ENCODE results near the gene STRC. TPM values are rescaled to one million over a fixed set of nuclear protein-coding genes. Genes with fewer than 3 reads are reported as not detected.

The STRC gene
- total and polyA plus RNA-seq, 2 experiments from 2014 or later, result under 0.01 to 0.08 TPM

DNA sequence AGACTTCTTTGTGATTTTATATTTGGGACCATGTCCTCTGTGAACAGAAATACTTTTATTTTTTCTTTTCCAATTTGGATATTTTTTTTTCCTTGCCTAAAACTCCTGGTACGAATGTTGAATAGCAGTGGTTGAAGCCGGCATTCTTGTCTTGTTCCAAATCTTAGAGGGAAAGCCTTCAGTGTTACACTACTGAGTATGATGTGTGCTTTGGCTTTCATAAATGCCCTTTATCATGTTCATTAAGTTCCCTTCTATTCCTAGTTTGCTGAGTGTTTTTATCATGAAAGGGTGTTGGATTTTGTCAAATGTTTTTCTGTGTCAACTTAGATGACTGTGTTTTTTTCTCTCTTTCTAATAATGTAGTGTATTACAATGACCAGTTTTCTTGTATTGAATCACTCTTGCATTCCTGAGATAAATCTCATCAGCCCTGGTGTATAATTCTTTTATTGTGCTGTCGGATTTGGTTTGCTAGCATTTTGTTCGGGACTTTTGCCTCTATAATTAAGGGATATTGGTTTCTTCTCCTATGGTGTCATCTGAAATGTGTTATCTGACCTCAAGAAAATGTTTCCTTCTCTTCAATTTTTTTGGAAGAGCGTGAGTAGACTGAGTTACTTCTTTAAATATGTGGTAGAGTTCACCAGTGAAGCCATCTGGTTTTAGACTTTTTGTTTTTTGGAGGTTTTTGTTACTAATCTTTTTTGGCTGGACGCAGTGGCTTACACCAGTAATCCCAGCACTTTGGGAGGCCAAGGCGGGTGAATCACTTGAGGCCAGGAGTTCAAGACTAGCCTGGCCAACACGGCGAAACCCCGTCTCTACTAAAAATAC is 67.9 kb downstream of the STRC start:
- Histone ChIP-seq H3K9ac (peak overlapping the region; percentile 60), H4K20me1 (ENCODE audit: insufficient read depth) (no peaks in the 10 kb centered on the region)
- in situ Hi-C loops (cut with MboI), result no loop called here

More for the DNA sequence above, 67.9 kb downstream of the STRC start:
- H3K27ac ChIP-seq, result peak overlapping the region; percentile 80
- H3K4me2 ChIP-seq (ENCODE audit: unreplicated experiment), result peak overlapping the region; percentile 61
- peak overlapping the region; percentile 47 for H3K4me3 ChIP-seq
- peaks cover 8% of the 10 kb centered on the region for H3K4me1 ChIP-seq (ENCODE audit: insufficient read depth)
- no peaks in the 10 kb centered on the region for H3K27me3 ChIP-seq (replicated peaks; ENCODE audit: insufficient read depth)
- H3K79me2 ChIP-seq (ENCODE audit: insufficient read depth), result no peaks in the 10 kb centered on the region
- 2 to 3% methylated on average over 10 of the region's 10 CpGs for WGBS, 2 experiments (ENCODE audit: low coverage in 1 of 2, low lambda C conversion rate in 2 of 2, missing lambda C conversion rate in 2 of 2)
- peaks cover 3% of the 10 kb centered on the region; the same call in 1 of the 2 replicates for H3K36me3 ChIP-seq (ENCODE audit: low read depth)
- H3K9me3 ChIP-seq (ENCODE audit: low read depth), result no peaks in the 10 kb centered on the region
- H3K9me2 ChIP-seq (ENCODE audit: insufficient read depth), result no peaks in the 10 kb centered on the region
- peak; percentile 86 for DNase-seq
- H3F3A ChIP-seq (ENCODE audit: insufficient read depth), result peaks cover 20% of the 10 kb centered on the region
- H2AFZ ChIP-seq, result peak overlapping the region; percentile 58
- TF ChIP-seq EZH2phosphoT487 (IDR thresholded peaks at IDR 0.05; ENCODE audit: insufficient read depth, low read depth) (no peak), EZH2 (IDR thresholded peaks at IDR 0.05; ENCODE audit: insufficient read depth, poor library complexity, severe bottlenecking) (no peak)

Small RNA genes lying within 50 kb of the gene (small RNA-seq; reads per million reads assigned to genes)
- not detected for gene PDIA3P2 (ENCODE audit: low read depth, low replicate concordance)
- not detected for gene RNU6-554P (ENCODE audit: low read depth, low replicate concordance)
- not detected for gene RNU6-610P (ENCODE audit: low read depth, low replicate concordance)

Other genes with a start within 250 kb of the STRC start
- gene ZSCAN29, start 247.8 kb downstream of the STRC start, total RNA-seq (2014; rRNA removed; shearing (Covaris generic)), result 11.6 and 18.7 TPM in 2 replicates
- 5.8 and 6.0 TPM in 2 replicates for gene ZSCAN29, start 247.8 kb downstream of the STRC start, polyA plus RNA-seq (2016; fragmentation: Nextera tagmentation; extraction: Ambion mirVana)
- gene TUBGCP4, start 247.7 kb downstream of the STRC start, total RNA-seq (2014; rRNA removed; shearing (Covaris generic)), result 3.7 and 6.3 TPM in 2 replicates
- 12.6 and 13.1 TPM in 2 replicates for gene TUBGCP4, start 247.7 kb downstream of the STRC start, polyA plus RNA-seq (2016; fragmentation: Nextera tagmentation; extraction: Ambion mirVana)
- 46.4 and 56.8 TPM in 2 replicates for gene TP53BP1, start 125.6 kb downstream of the STRC start, total RNA-seq (2014; rRNA removed; shearing (Covaris generic))
- 20.1 and 20.4 TPM in 2 replicates for gene TP53BP1, start 125.6 kb downstream of the STRC start, polyA plus RNA-seq (2016; fragmentation: Nextera tagmentation; extraction: Ambion mirVana)
- gene MAP1A, start 101.2 kb downstream of the STRC start, total RNA-seq (2014; rRNA removed; shearing (Covaris generic)), result 61.9 and 62.2 TPM in 2 replicates
- 30.3 and 31.5 TPM in 2 replicates for gene MAP1A, start 101.2 kb downstream of the STRC start, polyA plus RNA-seq (2016; fragmentation: Nextera tagmentation; extraction: Ambion mirVana)
- gene PPIP5K1, start 28.6 kb downstream of the STRC start, total RNA-seq (2014; rRNA removed; shearing (Covaris generic)), result 8.0 and 13.1 TPM in 2 replicates
- gene PPIP5K1, start 28.6 kb downstream of the STRC start, polyA plus RNA-seq (2016; fragmentation: Nextera tagmentation; extraction: Ambion mirVana), result 7.0 and 8.2 TPM in 2 replicates
- not detected in 2 replicates for gene CKMT1B, start 24.8 kb downstream of the STRC start, total RNA-seq (2014; rRNA removed; shearing (Covaris generic))
- not detected in 2 replicates for gene CKMT1B, start 24.8 kb downstream of the STRC start, polyA plus RNA-seq (2016; fragmentation: Nextera tagmentation; extraction: Ambion mirVana)
- gene CATSPER2, start 30.0 kb upstream of the STRC start, total RNA-seq (2014; rRNA removed; shearing (Covaris generic)), result 0.38 TPM in 1 of 2 replicates, not detected in the other
- gene CATSPER2, start 30.0 kb upstream of the STRC start, polyA plus RNA-seq (2016; fragmentation: Nextera tagmentation; extraction: Ambion mirVana), result 1.2 and 1.7 TPM in 2 replicates
- not detected in 2 replicates for gene CKMT1A, start 75.1 kb upstream of the STRC start, total RNA-seq (2014; rRNA removed; shearing (Covaris generic))
- gene CKMT1A, start 75.1 kb upstream of the STRC start, polyA plus RNA-seq (2016; fragmentation: Nextera tagmentation; extraction: Ambion mirVana), result not detected in 2 replicates
- gene PDIA3, start 127.6 kb upstream of the STRC start, total RNA-seq (2014; rRNA removed; shearing (Covaris generic)), result 215 and 224 TPM in 2 replicates
- 1,087 and 1,111 TPM in 2 replicates for gene PDIA3, start 127.6 kb upstream of the STRC start, polyA plus RNA-seq (2016; fragmentation: Nextera tagmentation; extraction: Ambion mirVana)
- gene ELL3, start 158.2 kb upstream of the STRC start, total RNA-seq (2014; rRNA removed; shearing (Covaris generic)), result 5.2 and 6.4 TPM in 2 replicates
- gene ELL3, start 158.2 kb upstream of the STRC start, polyA plus RNA-seq (2016; fragmentation: Nextera tagmentation; extraction: Ambion mirVana), result 1.4 and 1.5 TPM in 2 replicates
- gene SERF2, start 173.5 kb upstream of the STRC start, total RNA-seq (2014; rRNA removed; shearing (Covaris generic)), result 996 and 1,573 TPM in 2 replicates
- 3,240 and 3,311 TPM in 2 replicates for gene SERF2, start 173.5 kb upstream of the STRC start, polyA plus RNA-seq (2016; fragmentation: Nextera tagmentation; extraction: Ambion mirVana)
- gene SERINC4, start 181.4 kb upstream of the STRC start, total RNA-seq (2014; rRNA removed; shearing (Covaris generic)), result not detected in 2 replicates
- not detected in 2 replicates for gene SERINC4, start 181.4 kb upstream of the STRC start, polyA plus RNA-seq (2016; fragmentation: Nextera tagmentation; extraction: Ambion mirVana)
- 0.76 and 8.2 TPM in 2 replicates for gene HYPK, start 181.8 kb upstream of the STRC start, total RNA-seq (2014; rRNA removed; shearing (Covaris generic))
- gene HYPK, start 181.8 kb upstream of the STRC start, polyA plus RNA-seq (2016; fragmentation: Nextera tagmentation; extraction: Ambion mirVana), result 14.0 and 19.9 TPM in 2 replicates
- gene MFAP1, start 205.9 kb upstream of the STRC start, total RNA-seq (2014; rRNA removed; shearing (Covaris generic)), result 14.4 and 24.6 TPM in 2 replicates
- gene MFAP1, start 205.9 kb upstream of the STRC start, polyA plus RNA-seq (2016; fragmentation: Nextera tagmentation; extraction: Ambion mirVana), result 30.2 and 33.1 TPM in 2 replicates
- gene WDR76, start 208.2 kb upstream of the STRC start, total RNA-seq (2014; rRNA removed; shearing (Covaris generic)), result 9.0 and 11.3 TPM in 2 replicates
- gene WDR76, start 208.2 kb upstream of the STRC start, polyA plus RNA-seq (2016; fragmentation: Nextera tagmentation; extraction: Ambion mirVana), result 4.1 and 5.3 TPM in 2 replicates